Cerebellar nuclear complex (tissue), 1 donor: ENCODE measurements around the gene GAL3ST1.
"Not testable (repeated sequence)": the region's sequence is repeated elsewhere in the genome, so short reads cannot be mapped to it uniquely, and the experiment has no call there.

Experiments
- DNase-seq, 2 experiments: peaks; one replicate each; lab custom pipeline; 2025; lab: John Stamatoyannopoulos, UW

GAL3ST1 gene

GRCh38 chr22:30564045-30564760, 10.3 kb downstream of the GAL3ST1 start:
- DNase-seq: no peak

GRCh38 chr22:30562366-30562765, 12.1 kb downstream of the GAL3ST1 start:
- no peak for DNase-seq

DNA sequence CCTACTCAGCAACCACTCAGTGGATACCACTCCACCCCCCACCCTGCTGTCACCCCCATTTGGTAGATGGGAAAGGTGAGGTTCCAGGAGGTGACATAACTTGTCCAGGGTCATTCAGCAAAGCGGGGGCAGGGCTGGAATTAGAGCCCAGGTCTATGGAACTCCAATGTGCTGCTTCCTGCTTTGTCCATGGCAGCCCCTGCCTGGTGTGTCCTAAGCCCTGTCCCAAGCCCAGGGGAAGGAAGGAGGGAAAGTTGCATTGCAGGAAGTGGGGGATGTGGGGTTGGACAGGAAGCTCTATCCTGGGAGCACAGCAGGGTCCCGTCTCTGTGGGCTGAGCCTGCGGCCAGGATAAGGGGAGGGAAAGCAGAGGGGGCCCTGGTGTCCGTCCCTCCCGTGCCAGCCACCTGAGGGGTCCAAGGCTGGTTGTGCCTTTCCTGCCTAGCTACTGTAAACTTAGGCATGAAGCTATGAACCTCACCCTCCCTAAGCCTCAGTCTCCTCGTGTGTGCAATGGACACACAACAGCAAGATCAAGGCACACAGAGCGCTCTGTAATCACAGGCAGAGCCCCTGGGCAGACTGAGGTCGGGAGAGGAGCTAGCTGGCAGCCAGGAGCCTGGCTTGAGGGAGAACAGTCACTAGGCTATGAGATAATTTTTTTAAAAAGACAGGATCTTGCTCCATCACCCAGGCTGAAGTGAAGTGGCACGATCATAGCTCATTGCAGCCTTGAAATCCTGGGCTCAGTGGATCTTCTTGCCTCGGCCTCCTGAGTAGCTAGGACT, 12.9 kb downstream of the GAL3ST1 start:
- DNase-seq: no peak

GRCh38 chr22:30560643-30561202, 13.7 kb downstream of the GAL3ST1 start:
- DNase-seq: not testable (repeated sequence)

GRCh38 chr22:30559889-30560288, 14.6 kb downstream of the GAL3ST1 start:
- no peak for DNase-seq

GRCh38 chr22:30557243-30557642, 17.2 kb downstream of the GAL3ST1 start:
- no peak for DNase-seq

DNA sequence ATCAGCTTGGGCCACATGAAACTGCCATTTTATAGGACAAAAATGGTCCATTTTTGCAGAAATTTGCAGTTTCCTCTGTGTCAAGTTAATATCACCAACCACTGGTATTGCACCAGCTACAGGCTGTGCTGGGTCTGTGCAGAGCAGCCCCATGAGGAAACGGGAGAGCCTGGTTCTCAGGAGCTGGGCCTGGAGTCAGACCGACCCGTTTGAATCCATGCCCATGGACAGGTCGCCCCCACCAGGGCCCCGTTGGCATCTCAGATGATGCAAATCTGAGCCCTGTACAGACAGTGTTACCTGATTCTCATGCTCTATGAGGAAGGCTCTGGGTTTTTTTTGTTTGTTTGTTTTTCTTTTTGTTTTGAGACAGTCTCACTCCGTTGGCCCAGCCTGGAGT, 18.1 kb downstream of the GAL3ST1 start:
- DNase-seq: no peak

DNA sequence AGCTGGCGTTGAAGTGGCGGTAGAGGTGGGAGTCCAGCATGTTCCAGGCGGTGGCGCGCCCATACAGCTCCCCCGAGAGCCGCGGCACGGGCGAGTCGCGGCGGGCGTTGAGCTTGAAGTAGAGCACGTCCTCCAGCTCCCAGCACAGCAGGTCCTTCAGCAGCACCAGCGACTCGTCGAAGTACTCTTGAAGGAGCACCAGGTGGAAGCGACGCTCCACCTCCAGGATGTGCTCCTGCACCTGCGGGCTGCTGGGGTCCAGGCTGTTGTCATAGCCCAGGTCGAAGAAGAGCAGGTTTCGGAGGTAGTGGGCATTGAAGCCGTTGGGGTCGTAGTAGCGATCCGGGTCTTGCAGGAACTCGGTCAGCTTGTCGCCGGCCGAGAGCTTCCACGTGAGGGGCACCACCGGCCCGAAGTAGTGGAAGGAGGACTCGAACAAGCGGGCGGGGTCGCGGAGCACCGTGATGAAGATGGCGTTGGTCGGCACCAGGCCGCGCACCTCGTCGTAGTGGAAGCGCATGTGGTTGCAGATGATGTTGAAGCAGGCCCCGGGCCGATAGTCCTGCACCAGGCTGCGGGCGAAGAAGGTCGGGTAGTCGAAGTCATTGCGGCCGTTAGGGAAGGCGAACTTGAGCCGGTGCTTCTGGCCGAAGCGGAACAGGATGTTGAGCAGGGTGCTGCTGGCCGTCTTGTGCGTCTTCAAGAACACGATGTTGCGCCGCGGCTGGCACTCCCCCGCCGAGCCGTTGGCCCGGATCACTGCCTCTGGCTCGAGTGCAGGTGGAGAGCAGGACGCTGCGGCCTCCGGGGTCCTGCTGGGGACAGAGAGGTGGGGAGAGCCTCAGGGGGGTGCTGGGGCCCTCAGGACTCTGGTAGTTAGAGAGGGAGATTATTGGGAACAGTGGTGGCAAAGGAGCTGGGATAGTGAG, 18.9 kb downstream of the GAL3ST1 start:
- no peak for DNase-seq

DNA sequence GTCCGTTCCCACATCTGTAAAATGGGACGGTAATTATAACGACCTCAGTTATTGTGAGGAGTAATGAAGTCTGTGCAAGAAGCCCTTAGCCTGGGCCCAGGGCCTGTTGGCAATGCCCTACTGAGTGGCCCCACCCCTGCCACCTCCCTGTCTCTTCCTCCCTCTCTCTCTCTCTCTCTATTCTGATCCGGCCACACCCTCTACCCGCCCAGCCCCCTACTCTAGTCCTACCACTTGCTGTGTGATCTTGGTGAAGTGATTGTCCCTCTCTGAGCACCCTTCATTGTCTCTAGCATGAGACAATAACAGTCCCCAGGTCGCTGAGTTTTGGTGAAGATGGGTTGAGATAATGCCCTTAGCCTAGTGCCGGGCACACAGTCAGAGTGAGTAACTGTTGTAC, 20.5 kb downstream of the GAL3ST1 start:
- no peak for DNase-seq

- DNase-seq: no peak
These were observed 21.7 kb downstream of the GAL3ST1 start for GRCh38 chr22:30552719-30553118.

- DNase-seq: not testable (repeated sequence)
These were observed 22.7 kb downstream of the GAL3ST1 start for GRCh38 chr22:30551813-30552212.

DNA sequence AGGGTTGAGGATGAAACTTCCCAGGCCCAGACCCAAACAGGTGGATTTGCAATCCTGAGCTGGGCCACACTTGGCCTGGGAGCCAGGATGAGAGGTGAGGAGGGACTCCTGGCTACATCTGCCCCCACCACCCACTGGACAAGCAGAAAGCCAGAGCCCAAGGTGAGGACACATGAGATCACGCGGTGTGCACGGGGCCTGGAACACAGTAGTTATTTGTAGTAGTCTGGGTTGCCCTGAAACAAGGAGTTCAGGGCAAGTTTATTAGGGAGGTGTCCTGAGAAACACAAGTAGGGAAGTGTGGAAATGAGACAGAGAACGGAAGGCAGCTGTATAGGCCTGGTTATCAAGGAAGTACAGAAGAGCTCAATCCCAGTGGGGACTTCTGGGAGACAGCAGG, 27.3 kb downstream of the GAL3ST1 start:
- no peak for DNase-seq

DNA sequence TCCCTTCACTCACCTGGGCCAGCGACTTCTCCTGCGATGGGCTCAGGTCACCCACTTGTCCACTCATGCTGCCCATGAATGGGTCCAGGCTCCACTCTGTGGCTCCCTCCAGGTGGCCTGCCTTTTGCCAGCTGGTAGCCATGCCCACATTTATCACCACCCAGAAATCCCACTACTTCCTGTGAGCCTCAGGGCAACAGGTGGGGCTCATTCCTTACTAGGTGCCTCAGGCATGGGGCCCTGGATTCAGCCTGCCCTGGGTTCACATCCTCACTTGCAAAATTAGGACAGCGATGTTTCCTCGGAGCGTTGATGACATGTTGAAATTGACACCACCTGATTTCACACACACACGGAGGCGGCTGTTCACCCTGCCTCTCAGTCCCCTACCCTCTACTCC, 27.8 kb downstream of the GAL3ST1 start, which contains the start of gene SEC14L6:
TSS of gene SEC14L6 (minus strand) at position 126 of the 400 bp plus-strand sequence. CDS start at position 67, 59 bp downstream.
- DNase-seq: no peak

- no peak for DNase-seq
These were observed 31.7 kb downstream of the GAL3ST1 start for GRCh38 chr22:30542811-30543188.

DNA sequence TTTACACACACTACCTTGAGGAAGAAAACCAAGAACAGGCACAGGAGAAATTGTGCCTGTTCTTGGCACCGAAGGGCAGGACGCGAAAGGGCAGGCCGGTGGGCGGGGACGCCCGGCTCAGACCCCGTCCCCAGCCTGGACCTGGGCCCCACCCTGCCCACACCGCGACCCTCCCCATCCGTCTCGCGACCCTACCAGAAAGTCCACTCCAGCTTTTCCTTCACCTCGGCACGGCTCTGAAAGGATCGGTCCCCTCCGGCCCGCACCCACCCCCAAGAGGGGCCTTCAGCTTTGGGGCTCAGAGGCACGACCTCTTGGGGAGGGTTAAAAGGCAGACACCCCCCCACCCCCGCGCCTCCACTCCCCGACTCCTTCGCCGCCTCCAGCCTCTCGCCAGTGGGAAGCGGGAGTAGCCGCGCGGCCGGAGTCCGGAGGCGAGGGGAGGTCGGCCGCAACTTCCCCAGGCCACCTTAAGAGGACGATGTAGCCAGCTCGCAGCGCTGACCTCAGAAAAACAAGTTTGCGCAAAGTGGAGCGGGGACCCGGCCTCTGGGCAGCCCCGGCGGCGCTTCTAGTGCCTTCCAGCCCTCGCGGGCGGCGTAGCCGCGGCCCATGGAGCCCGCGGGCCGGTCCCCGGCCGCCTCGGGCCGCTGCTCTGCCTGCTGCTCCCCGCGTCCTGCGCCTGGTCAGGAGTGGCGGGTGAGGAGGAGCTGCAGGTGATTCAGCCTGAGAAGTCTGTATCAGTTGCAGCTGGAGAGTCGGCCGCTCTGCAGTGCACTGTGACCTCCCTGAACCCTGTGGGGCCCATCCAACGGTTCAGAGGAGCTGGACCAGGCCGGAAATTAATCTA, 32.3 kb downstream of the GAL3ST1 start:
- DNase-seq: no peak

GRCh38 chr22:30541511-30541910, 33.0 kb downstream of the GAL3ST1 start:
- not testable (repeated sequence) for DNase-seq

DNA sequence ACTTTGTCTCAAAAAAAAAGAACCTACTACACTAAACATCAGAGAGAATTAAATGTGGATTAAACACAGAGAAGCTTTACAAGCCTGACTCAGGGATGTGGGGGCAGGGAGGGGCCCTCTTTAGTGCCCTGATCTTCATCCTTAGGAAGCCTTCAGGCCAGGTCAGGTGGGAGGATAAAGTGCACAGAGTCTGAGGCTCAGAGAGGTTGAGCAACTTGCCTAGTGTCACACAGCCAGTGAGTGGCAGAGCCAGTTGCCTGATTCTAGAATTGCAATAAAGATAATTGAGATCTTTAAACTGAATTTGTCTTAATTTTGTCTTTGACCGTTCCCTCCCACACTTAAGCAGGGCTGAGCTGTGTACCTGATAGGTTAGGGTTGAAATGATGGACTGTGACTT, 35.1 kb downstream of the GAL3ST1 start:
- no peak for DNase-seq

DNA sequence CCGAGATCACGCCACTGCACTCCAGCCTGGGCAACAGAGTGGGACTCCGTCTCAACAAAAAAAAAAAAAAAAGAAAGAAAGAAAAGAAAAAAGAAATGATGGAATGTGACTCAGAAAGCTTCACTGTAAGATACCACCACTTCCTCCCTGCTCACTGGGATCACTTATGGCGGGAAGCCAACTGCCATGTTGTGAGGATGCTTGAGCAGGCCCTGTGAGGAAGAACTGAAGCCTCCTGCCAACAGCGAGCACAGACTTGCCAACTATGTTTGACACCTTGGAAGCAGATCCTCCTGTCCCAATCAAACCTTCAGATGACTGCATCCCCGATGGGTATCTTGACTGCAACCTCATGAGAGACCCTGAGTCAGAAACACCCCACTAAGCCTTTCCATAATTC, 36.2 kb downstream of the GAL3ST1 start:
- DNase-seq: no peak

GRCh38 chr22:30537083-30537731, 37.3 kb downstream of the GAL3ST1 start:
- DNase-seq: no peak

DNA sequence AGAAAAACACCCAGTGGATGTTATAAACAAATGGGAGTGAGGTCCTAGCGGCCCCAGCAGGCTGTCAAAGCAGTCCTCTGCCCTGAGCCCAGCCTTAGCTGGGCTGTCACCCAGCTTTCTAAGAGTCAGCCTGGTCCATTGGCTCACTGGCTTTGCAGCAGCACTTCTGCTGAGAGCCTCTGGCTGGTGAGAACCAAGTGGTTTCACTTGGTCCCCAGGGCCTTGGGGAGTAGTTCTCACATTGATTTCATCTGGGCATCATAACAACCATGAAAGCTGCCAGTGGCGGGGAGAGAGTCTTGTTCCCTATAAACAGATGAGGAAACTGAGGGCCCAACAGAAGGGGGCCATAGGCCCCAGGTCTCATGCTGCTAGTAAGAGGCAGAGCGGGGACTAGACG, 39.3 kb downstream of the GAL3ST1 start:
- no peak for DNase-seq
